ENCODE data around the gene TFIP11.
"Not testable (repeated sequence)": the region's sequence is repeated elsewhere in the genome, so short reads cannot be mapped to it uniquely, and the experiment has no call there.

TFIP11 gene

GRCh38 chr22:26534171-26534855, 22.0 kb upstream of the TFIP11 start:
- Histone ChIP-seq H3K4ac (ENCODE audit: low read depth in 1 of 2, low read length in 2 of 2) (no peak overlapping the region), H4K8ac (ENCODE audit: low read length) (no peak overlapping the region), H2BK12ac (ENCODE audit: low read length in 2 of 2) (no peak overlapping the region), H2AK5ac (ENCODE audit: low read length, severe bottlenecking) (no peak overlapping the region), H2AFZ (ENCODE audit: low read depth, low read length) (no peak overlapping the region), H3K4me2 (ENCODE audit: low read length, poor library complexity, severe bottlenecking) (no peak overlapping the region), H3K79me1 (replicated peaks; ENCODE audit: low read length, poor library complexity, severe bottlenecking) (peaks cover 2% of the 10 kb centered on the region), H4K91ac (ENCODE audit: low read length) (no peak overlapping the region), H3K36me3 (ENCODE audit: control insufficient read depth in 1 of 2, insufficient read depth in 2 of 2, low read depth in 1 of 2, low read length in 2 of 2) (peaks cover 14 to 35% of the 10 kb centered on the region in 2 experiments), H2BK5ac (ENCODE audit: low read depth, low read length, poor library complexity, severe bottlenecking) (no peak overlapping the region), H3K18ac (ENCODE audit: low read depth in 1 of 2, low read length in 2 of 2) (no peak overlapping the region), H3K27ac (ENCODE audit: low read length, poor library complexity, severe bottlenecking) (no peak overlapping the region), H3K4me1 (ENCODE audit: control insufficient read depth, insufficient read depth, low read depth, low read length) (no peaks in the 10 kb centered on the region), H3K4me3 (ENCODE audit: insufficient read depth in 1 of 2, low read depth in 1 of 2, low read length in 2 of 2) (no peak overlapping the region), H3K27me3 (ENCODE audit: control insufficient read depth in 1 of 2, insufficient read depth in 1 of 2, low read length in 2 of 2) (no peaks in the 10 kb centered on the region), H3K14ac (ENCODE audit: low read length in 2 of 2) (no peak overlapping the region), H3K9me3 (ENCODE audit: control insufficient read depth, low read length) (no peaks in the 10 kb centered on the region), H2BK15ac (ENCODE audit: low read depth, poor library complexity, severe bottlenecking) (no peak overlapping the region), H3K23ac (ENCODE audit: low read length in 2 of 2) (no peak overlapping the region), H3K9ac (ENCODE audit: low read length) (no peak overlapping the region), H2BK120ac (ENCODE audit: low read depth, low read length) (no peak overlapping the region)
- no peak for DNase-seq
- 93% methylated on average over 4 of the region's 7 CpGs for WGBS

- peaks cover 22 to 39% of the 10 kb centered on the region in 2 experiments for H3K36me3 ChIP-seq (ENCODE audit: control insufficient read depth in 1 of 2, insufficient read depth in 2 of 2, low read depth in 1 of 2, low read length in 2 of 2)
- H3K4me2 ChIP-seq (ENCODE audit: low read length, poor library complexity, severe bottlenecking) = no peak overlapping the region
- no peak overlapping the region for H2BK120ac ChIP-seq (ENCODE audit: low read depth, low read length)
- no peak overlapping the region for H2BK15ac ChIP-seq (ENCODE audit: low read depth, poor library complexity, severe bottlenecking)
- no peak overlapping the region for H4K8ac ChIP-seq (ENCODE audit: low read length)
- no peak overlapping the region for H3K4ac ChIP-seq (ENCODE audit: low read depth in 1 of 2, low read length in 2 of 2)
- no peak overlapping the region for H2BK12ac ChIP-seq (ENCODE audit: low read length in 2 of 2)
- H3K9me3 ChIP-seq (ENCODE audit: control insufficient read depth, low read length) = no peaks in the 10 kb centered on the region
- no peak overlapping the region for H3K4me3 ChIP-seq (ENCODE audit: insufficient read depth in 1 of 2, low read depth in 1 of 2, low read length in 2 of 2)
- H3K23ac ChIP-seq (ENCODE audit: low read length in 2 of 2) = no peak overlapping the region
- no peak overlapping the region for H3K14ac ChIP-seq (ENCODE audit: low read length in 2 of 2)
- H3K79me1 ChIP-seq (replicated peaks; ENCODE audit: low read length, poor library complexity, severe bottlenecking) = no peaks in the 10 kb centered on the region
- H3K27ac ChIP-seq (ENCODE audit: low read length, poor library complexity, severe bottlenecking) = no peak overlapping the region
- H2AK5ac ChIP-seq (ENCODE audit: low read length, severe bottlenecking) = no peak overlapping the region
- H3K4me1 ChIP-seq (ENCODE audit: control insufficient read depth, insufficient read depth, low read depth, low read length) = no peaks in the 10 kb centered on the region
- H3K18ac ChIP-seq (ENCODE audit: low read depth in 1 of 2, low read length in 2 of 2) = no peak overlapping the region
- H3K27me3 ChIP-seq (ENCODE audit: control insufficient read depth in 1 of 2, insufficient read depth in 1 of 2, low read length in 2 of 2) = no peaks in the 10 kb centered on the region
- DNase-seq = no peak
- no peak overlapping the region for H2BK5ac ChIP-seq (ENCODE audit: low read depth, low read length, poor library complexity, severe bottlenecking)
- H3K9ac ChIP-seq (ENCODE audit: low read length) = no peak overlapping the region
- H4K91ac ChIP-seq (ENCODE audit: low read length) = no peak overlapping the region
- WGBS = 100% methylated on average over 2 of the region's 2 CpGs
- H2AFZ ChIP-seq (ENCODE audit: low read depth, low read length) = no peak overlapping the region
Observed at GRCh38 chr22:26529345-26529744, 17.1 kb upstream of the TFIP11 start.

GRCh38 chr22:26528518-26528917, 16.2 kb upstream of the TFIP11 start:
- H2BK120ac ChIP-seq (ENCODE audit: low read depth, low read length); H3K9ac ChIP-seq (ENCODE audit: low read length); H2BK15ac ChIP-seq (ENCODE audit: low read depth, poor library complexity, severe bottlenecking); H2BK5ac ChIP-seq (ENCODE audit: low read depth, low read length, poor library complexity, severe bottlenecking); H4K8ac ChIP-seq (ENCODE audit: low read length); H3K4me2 ChIP-seq (ENCODE audit: low read length, poor library complexity, severe bottlenecking); H3K4me3 ChIP-seq (ENCODE audit: insufficient read depth in 1 of 2, low read depth in 1 of 2, low read length in 2 of 2); DNase-seq; H3K9me3 ChIP-seq (ENCODE audit: control insufficient read depth, low read length); H3K23ac ChIP-seq (ENCODE audit: low read length in 2 of 2); H3K79me1 ChIP-seq (replicated peaks; ENCODE audit: low read length, poor library complexity, severe bottlenecking); H2AFZ ChIP-seq (ENCODE audit: low read depth, low read length); H3K18ac ChIP-seq (ENCODE audit: low read depth in 1 of 2, low read length in 2 of 2); H2AK5ac ChIP-seq (ENCODE audit: low read length, severe bottlenecking); H3K4me1 ChIP-seq (ENCODE audit: control insufficient read depth, insufficient read depth, low read depth, low read length); H3K27me3 ChIP-seq (ENCODE audit: control insufficient read depth in 1 of 2, insufficient read depth in 1 of 2, low read length in 2 of 2); H2BK12ac ChIP-seq (ENCODE audit: low read length in 2 of 2); H3K14ac ChIP-seq (ENCODE audit: low read length in 2 of 2); H3K4ac ChIP-seq (ENCODE audit: low read depth in 1 of 2, low read length in 2 of 2); H3K27ac ChIP-seq (ENCODE audit: low read length, poor library complexity, severe bottlenecking); H4K91ac ChIP-seq (ENCODE audit: low read length): not testable (repeated sequence)
- 99% methylated on average over 8 of the region's 9 CpGs for WGBS
- H3K36me3 ChIP-seq (ENCODE audit: control insufficient read depth in 1 of 2, insufficient read depth in 2 of 2, low read depth in 1 of 2, low read length in 2 of 2) = peaks cover 22 to 39% of the 10 kb centered on the region in 2 experiments

GRCh38 chr22:26527574-26528465, 15.5 kb upstream of the TFIP11 start:
- H3K4ac ChIP-seq (ENCODE audit: low read depth in 1 of 2, low read length in 2 of 2) = no peak overlapping the region

More at GRCh38 chr22:26527574-26528465, 15.5 kb upstream of the TFIP11 start:
- Histone ChIP-seq H4K8ac (ENCODE audit: low read length) (no peak overlapping the region), H3K79me1 (replicated peaks; ENCODE audit: low read length, poor library complexity, severe bottlenecking) (no peaks in the 10 kb centered on the region), H4K91ac (ENCODE audit: low read length) (no peak overlapping the region), H3K27ac (ENCODE audit: low read length, poor library complexity, severe bottlenecking) (no peak overlapping the region), H3K27me3 (ENCODE audit: control insufficient read depth in 1 of 2, insufficient read depth in 1 of 2, low read length in 2 of 2) (no peaks in the 10 kb centered on the region), H2BK5ac (ENCODE audit: low read depth, low read length, poor library complexity, severe bottlenecking) (no peak overlapping the region), H3K18ac (ENCODE audit: low read depth in 1 of 2, low read length in 2 of 2) (no peak overlapping the region), H2BK15ac (ENCODE audit: low read depth, poor library complexity, severe bottlenecking) (no peak overlapping the region), H3K23ac (ENCODE audit: low read length in 2 of 2) (no peak overlapping the region), H2AK5ac (ENCODE audit: low read length, severe bottlenecking) (no peak overlapping the region), H2AFZ (ENCODE audit: low read depth, low read length) (no peak overlapping the region), H2BK120ac (ENCODE audit: low read depth, low read length) (no peak overlapping the region), H3K9ac (ENCODE audit: low read length) (no peak overlapping the region), H3K36me3 (ENCODE audit: control insufficient read depth in 1 of 2, insufficient read depth in 2 of 2, low read depth in 1 of 2, low read length in 2 of 2) (peaks cover 22 to 39% of the 10 kb centered on the region in 2 experiments), H3K4me1 (ENCODE audit: control insufficient read depth, insufficient read depth, low read depth, low read length) (no peaks in the 10 kb centered on the region), H2BK12ac (ENCODE audit: low read length in 2 of 2) (no peak overlapping the region), H3K4me3 (ENCODE audit: insufficient read depth in 1 of 2, low read depth in 1 of 2, low read length in 2 of 2) (no peak overlapping the region), H3K9me3 (ENCODE audit: control insufficient read depth, low read length) (no peaks in the 10 kb centered on the region), H3K14ac (ENCODE audit: low read length in 2 of 2) (no peak overlapping the region), H3K4me2 (ENCODE audit: low read length, poor library complexity, severe bottlenecking) (no peak overlapping the region)
- WGBS = 79% methylated on average over 15 of the region's 15 CpGs
- DNase-seq = no peak
